ENCODE results near the gene DPM1.

GRCh38 chr20:51001430-51002265 is 43.3 kb upstream of the DPM1 start:
- TF ChIP-seq CTCF (IDR thresholded peaks at IDR 0.05; ENCODE audit: low read depth, low read length, poor library complexity, severe bottlenecking) (no peak), EZH2phosphoT487 (IDR thresholded peaks at IDR 0.05; ENCODE audit: borderline replicate concordance, low read length) (no peak)
